ENCODE data around the gene ROGDI. TPM values are rescaled to one million over a fixed set of nuclear protein-coding genes. Genes with fewer than 3 reads are reported as not detected.
A peak's percentile ranks its signal among the peaks of the same experiment; 100 is the strongest.

Gene ROGDI
- total RNA-seq, 1 experiment from 2014 or later = 36.4 TPM

GRCh38 chr16:4847774-4848587, 45.5 kb upstream of the ROGDI start:
- Histone ChIP-seq H3K79me2 (ENCODE audit: insufficient read depth, low read length) (peaks cover 30% of the 10 kb centered on the region), H4K8ac (replicated peaks; ENCODE audit: insufficient read length, low read depth, low read length) (no peak overlapping the region), H4K20me1 (ENCODE audit: control insufficient read depth, insufficient read depth, insufficient read length) (no peaks in the 10 kb centered on the region), H2BK5ac (ENCODE audit: insufficient read length, low read length) (no peak overlapping the region), H4K91ac (ENCODE audit: insufficient read length, low read depth, low read length) (no peak overlapping the region), H3T11ph (ENCODE audit: low read length) (no peak overlapping the region), H3K18ac (ENCODE audit: insufficient read length, low read depth, low read length) (no peak overlapping the region), H3K23ac (ENCODE audit: insufficient read length, low read depth, low read length) (no peak overlapping the region), H3K9ac (ENCODE audit: extremely low read depth, insufficient read length, low read length) (peak overlapping the region; percentile 64), H3K56ac (ENCODE audit: insufficient read length, low read depth, low read length) (no peak overlapping the region), H2AFZ (ENCODE audit: low read length) (no peak overlapping the region), H2AK5ac (ENCODE audit: insufficient read length, low read length) (no peak overlapping the region), H2BK20ac (ENCODE audit: low read depth, low read length, poor library complexity, severe bottlenecking) (no peak overlapping the region), H3K4me1 (ENCODE audit: insufficient read depth, low read length) (peaks cover 3% of the 10 kb centered on the region), H2BK120ac (ENCODE audit: low read depth, low read length, poor library complexity, severe bottlenecking) (no peak overlapping the region), H3K4ac (ENCODE audit: low read depth, low read length) (no peak overlapping the region), H4K5ac (ENCODE audit: insufficient read length, low read depth, low read length) (no peak overlapping the region), H3K14ac (ENCODE audit: insufficient read depth, low read length) (peak overlapping the region; percentile 32; the same call in 1 of the 2 replicates), H3K4me2 (ENCODE audit: insufficient read depth, insufficient read length, low read length) (peak overlapping the region; percentile 98), H3K27me3 (ENCODE audit: insufficient read depth, low read length) (no peaks in the 10 kb centered on the region), H3K9me3 (ENCODE audit: control insufficient read depth, low read depth, low read length) (no peaks in the 10 kb centered on the region), H2BK12ac (ENCODE audit: insufficient read length, low read depth, low read length) (no peak overlapping the region), H3K27ac (ENCODE audit: insufficient read length, low read depth, low read length) (no peak overlapping the region), H3K79me1 (ENCODE audit: insufficient read depth, low read depth, low read length, poor library complexity, severe bottlenecking) (peaks cover 11% of the 10 kb centered on the region), H3K23me2 (ENCODE audit: insufficient read length, low read depth, low read length, poor library complexity, severe bottlenecking) (peaks cover 17% of the 10 kb centered on the region), H2BK15ac (ENCODE audit: low read depth, low read length) (no peak overlapping the region)
- no peaks in the 10 kb centered on the region for H3K9me3 Mint-ChIP-seq
- peak overlapping the region in 2 of 3 experiments; percentile 62 to 86; a peak in 3 of 7 replicates for H3K27ac Mint-ChIP-seq
- peak; percentile 38 for DNase-seq
- peaks cover 24 to 31% of the 10 kb centered on the region in 2 experiments for H3K4me1 Mint-ChIP-seq
- WGBS (ENCODE audit: extremely low coverage, insufficient read length, low lambda C conversion rate) = no CpG with 5 or more reads among the region's 83 CpGs
- peaks cover 21 to 39% (median 34%) of the 10 kb centered on the region in 3 experiments for H3K36me3 Mint-ChIP-seq (ENCODE audit: insufficient read depth in 1 of 3, low read depth in 3 of 3)
- peak overlapping the region; percentile 82 to 93 for H3K4me3 Mint-ChIP-seq
- no peaks in the 10 kb centered on the region for H3K27me3 Mint-ChIP-seq (ENCODE audit: low read depth)
- TF ChIP-seq CTCF (conservative IDR thresholded peaks at IDR 0.05) = no peak
